ENCODE measurements around the gene FUT6.

DNA sequence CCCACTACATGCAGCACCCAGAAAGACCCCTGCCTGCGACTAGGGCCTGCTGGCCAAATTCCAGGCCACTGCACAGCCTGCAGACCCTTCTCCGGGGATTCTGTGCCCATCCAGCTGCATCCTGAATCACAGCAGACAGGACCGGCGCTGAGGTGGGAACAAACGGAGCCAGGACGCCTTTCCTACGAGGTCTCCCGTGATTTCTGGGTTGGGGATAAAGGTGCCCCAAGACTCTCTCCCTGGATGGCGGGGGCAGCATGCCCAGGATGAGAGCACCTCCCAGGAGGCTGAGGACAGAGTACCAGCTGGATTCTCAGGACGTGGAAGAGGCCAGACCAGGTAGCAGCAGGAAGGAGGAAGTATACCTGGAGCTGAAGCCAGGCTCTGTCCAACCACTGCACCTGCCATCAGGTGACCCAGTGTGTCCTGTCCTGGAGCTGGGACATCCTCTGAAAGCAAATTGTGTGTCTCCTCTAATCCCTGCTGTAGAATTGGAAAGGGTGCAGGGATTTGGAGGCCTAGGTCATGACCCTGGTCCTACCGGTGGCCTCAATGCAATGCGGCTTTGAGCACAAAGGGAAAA lies 34.2 kb upstream of the FUT6 start:
- TF ChIP-seq, protein P1, sequence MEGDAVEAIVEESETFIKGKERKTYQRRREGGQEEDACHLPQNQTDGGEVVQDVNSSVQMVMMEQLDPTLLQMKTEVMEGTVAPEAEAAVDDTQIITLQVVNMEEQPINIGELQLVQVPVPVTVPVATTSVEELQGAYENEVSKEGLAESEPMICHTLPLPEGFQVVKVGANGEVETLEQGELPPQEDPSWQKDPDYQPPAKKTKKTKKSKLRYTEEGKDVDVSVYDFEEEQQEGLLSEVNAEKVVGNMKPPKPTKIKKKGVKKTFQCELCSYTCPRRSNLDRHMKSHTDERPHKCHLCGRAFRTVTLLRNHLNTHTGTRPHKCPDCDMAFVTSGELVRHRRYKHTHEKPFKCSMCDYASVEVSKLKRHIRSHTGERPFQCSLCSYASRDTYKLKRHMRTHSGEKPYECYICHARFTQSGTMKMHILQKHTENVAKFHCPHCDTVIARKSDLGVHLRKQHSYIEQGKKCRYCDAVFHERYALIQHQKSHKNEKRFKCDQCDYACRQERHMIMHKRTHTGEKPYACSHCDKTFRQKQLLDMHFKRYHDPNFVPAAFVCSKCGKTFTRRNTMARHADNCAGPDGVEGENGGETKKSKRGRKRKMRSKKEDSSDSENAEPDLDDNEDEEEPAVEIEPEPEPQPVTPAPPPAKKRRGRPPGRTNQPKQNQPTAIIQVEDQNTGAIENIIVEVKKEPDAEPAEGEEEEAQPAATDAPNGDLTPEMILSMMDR (IDR thresholded peaks at IDR 0.05; ENCODE audit: low read depth, low read length, missing input control): no peak
- TF ChIP-seq GABPA (IDR thresholded peaks at IDR 0.05 in 1 of 2, conservative IDR thresholded peaks at IDR 0.05 in 1 of 2) (no peak), EGR1 (IDR thresholded peaks at IDR 0.05; ENCODE audit: low read depth in 2 of 2) (no peak), TAF1 (conservative IDR thresholded peaks at IDR 0.05) (no peak), RAD21 (IDR thresholded peaks at IDR 0.05) (no peak)
- TF ChIP-seq, protein P2, sequence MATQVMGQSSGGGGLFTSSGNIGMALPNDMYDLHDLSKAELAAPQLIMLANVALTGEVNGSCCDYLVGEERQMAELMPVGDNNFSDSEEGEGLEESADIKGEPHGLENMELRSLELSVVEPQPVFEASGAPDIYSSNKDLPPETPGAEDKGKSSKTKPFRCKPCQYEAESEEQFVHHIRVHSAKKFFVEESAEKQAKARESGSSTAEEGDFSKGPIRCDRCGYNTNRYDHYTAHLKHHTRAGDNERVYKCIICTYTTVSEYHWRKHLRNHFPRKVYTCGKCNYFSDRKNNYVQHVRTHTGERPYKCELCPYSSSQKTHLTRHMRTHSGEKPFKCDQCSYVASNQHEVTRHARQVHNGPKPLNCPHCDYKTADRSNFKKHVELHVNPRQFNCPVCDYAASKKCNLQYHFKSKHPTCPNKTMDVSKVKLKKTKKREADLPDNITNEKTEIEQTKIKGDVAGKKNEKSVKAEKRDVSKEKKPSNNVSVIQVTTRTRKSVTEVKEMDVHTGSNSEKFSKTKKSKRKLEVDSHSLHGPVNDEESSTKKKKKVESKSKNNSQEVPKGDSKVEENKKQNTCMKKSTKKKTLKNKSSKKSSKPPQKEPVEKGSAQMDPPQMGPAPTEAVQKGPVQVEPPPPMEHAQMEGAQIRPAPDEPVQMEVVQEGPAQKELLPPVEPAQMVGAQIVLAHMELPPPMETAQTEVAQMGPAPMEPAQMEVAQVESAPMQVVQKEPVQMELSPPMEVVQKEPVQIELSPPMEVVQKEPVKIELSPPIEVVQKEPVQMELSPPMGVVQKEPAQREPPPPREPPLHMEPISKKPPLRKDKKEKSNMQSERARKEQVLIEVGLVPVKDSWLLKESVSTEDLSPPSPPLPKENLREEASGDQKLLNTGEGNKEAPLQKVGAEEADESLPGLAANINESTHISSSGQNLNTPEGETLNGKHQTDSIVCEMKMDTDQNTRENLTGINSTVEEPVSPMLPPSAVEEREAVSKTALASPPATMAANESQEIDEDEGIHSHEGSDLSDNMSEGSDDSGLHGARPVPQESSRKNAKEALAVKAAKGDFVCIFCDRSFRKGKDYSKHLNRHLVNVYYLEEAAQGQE (IDR thresholded peaks at IDR 0.05): no peak
- TF ChIP-seq, protein P3, sequence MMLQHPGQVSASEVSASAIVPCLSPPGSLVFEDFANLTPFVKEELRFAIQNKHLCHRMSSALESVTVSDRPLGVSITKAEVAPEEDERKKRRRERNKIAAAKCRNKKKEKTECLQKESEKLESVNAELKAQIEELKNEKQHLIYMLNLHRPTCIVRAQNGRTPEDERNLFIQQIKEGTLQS (IDR thresholded peaks at IDR 0.05): no peak

Data from liver (tissue), 3 donors.